LNCaP clone FGC (cell line): ENCODE data around the gene KDF1.

ENCODE experiments used
- DNase-seq: peaks from one replicate; pipeline ENCODE4 v3.0.0-alpha.2; 2011; ENCODE audit warnings: low read depth
- H3K4me3 ChIP-seq: 2 replicates; pipeline ENCODE4 v1.5.1; 2011; ENCODE audit warnings: mild to moderate bottlenecking, low read depth, low read length, control low read depth
- TF ChIP-seq, protein P1 (sequence below): IDR thresholded peaks from 2 replicates; pipeline ENCODE4 v1.5.1; 2012; ENCODE audit warnings: mild to moderate bottlenecking; ENCODE audit not compliant: control insufficient read depth, insufficient read depth; ENCODE audit errors: extremely low read depth

Gene KDF1

GRCh38 chr1:26909951-26910342 is 50.3 kb downstream of the KDF1 start:
- no peak for DNase-seq
- H3K4me3 ChIP-seq, result no peak overlapping the region
- TF ChIP-seq, protein P1, sequence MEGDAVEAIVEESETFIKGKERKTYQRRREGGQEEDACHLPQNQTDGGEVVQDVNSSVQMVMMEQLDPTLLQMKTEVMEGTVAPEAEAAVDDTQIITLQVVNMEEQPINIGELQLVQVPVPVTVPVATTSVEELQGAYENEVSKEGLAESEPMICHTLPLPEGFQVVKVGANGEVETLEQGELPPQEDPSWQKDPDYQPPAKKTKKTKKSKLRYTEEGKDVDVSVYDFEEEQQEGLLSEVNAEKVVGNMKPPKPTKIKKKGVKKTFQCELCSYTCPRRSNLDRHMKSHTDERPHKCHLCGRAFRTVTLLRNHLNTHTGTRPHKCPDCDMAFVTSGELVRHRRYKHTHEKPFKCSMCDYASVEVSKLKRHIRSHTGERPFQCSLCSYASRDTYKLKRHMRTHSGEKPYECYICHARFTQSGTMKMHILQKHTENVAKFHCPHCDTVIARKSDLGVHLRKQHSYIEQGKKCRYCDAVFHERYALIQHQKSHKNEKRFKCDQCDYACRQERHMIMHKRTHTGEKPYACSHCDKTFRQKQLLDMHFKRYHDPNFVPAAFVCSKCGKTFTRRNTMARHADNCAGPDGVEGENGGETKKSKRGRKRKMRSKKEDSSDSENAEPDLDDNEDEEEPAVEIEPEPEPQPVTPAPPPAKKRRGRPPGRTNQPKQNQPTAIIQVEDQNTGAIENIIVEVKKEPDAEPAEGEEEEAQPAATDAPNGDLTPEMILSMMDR, result no peak

- TF ChIP-seq, protein P1, result no peak
- no peak for DNase-seq
- no peak overlapping the region for H3K4me3 ChIP-seq
Observed at GRCh38 chr1:26907071-26907917, 53.0 kb downstream of the KDF1 start.

DNA sequence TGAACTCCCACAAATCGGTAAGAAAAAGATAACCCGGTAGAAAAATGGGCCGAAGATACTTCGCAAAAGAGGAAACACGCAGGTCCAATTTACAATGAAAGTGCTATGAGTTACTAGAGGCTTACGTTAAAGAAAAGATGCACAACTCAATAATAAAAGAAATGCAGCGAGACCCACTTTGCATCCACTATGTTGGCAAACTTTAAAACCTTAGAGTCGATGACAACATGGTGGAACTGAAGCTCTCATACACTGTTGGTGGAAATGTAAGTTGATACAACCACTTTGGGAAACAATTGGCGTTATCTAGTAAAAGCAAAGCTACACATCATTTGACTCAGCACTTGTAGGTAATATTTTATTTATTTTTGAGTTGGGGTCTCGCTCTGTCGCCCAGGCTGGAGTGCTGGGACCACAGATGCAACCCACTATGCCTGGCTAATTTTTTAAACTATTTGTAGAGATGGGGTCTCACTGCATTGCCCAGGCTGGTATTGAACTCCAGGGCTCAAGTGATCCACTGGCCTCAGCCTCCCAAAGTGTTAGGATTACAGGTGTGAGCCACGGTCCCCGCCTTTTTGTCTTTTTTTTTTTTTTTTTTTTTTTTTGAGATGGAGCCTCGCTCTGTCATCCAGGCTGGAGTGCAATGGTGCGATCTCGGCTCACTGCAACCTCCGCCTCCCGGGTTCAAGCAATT is 59.3 kb downstream of the KDF1 start:
- DNase-seq, result no peak
- H3K4me3 ChIP-seq, result peak overlapping the region; percentile 97
- TF ChIP-seq, protein P1, result no peak

GRCh38 chr1:26900001-26900814 is 60.1 kb downstream of the KDF1 start, which contains the start of gene GPATCH3:
Gene GPATCH3 (minus strand): TSS chr1:26900467. CDS start chr1:26900442, 25 bp downstream.
- H3K4me3 ChIP-seq, result peak within 1 kb of the TSS; percentile 97
- peak; percentile 88 for DNase-seq
- TF ChIP-seq, protein P1, result no peak
